HepG2 (cell line): Measurements from ENCODE around the gene CMTM3. TPM values are rescaled to one million over a fixed set of nuclear protein-coding genes. Genes with fewer than 3 reads are reported as not detected.

Source experiments
- CBX1 ChIP-seq: IDR thresholded peaks from one replicate; pipeline ENCODE4 v1.6.1; 2016; ENCODE audit warnings: antibody characterized with exemption, low read depth
- DNMT3B ChIP-seq: conservative IDR thresholded peaks from 2 replicates; pipeline ENCODE4 v1.6.1; 2016; ENCODE audit warnings: missing biosample characterization, control low read depth
- EED ChIP-seq: sonication (generic); formaldehyde crosslinking; IDR thresholded peaks from 2 replicates; pipeline ENCODE4 v1.5.0; 2020; ENCODE audit warnings: mild to moderate bottlenecking, missing genetic modification reagents
- GATAD1 ChIP-seq: IDR thresholded peaks from 2 replicates; pipeline ENCODE4 v1.6.1; 2016; ENCODE audit warnings: missing genetic modification reagents, missing compliant biosample characterization
- GRHL1 ChIP-seq: sonication (generic); formaldehyde crosslinking; conservative IDR thresholded peaks from 2 replicates; pipeline ENCODE4 v1.8.0; 2022; ENCODE audit warnings: missing genetic modification reagents
- MED1 ChIP-seq: sonication (generic); formaldehyde crosslinking; IDR thresholded peaks from 2 replicates; pipeline ENCODE4 v1.4.0; 2020; ENCODE audit warnings: missing genetic modification reagents
- MIER2 ChIP-seq: IDR thresholded peaks from 2 replicates; pipeline ENCODE4 v1.6.1; 2016; ENCODE audit warnings: missing biosample characterization, missing genetic modification reagents
- MXD3 ChIP-seq: IDR thresholded peaks from 2 replicates; pipeline ENCODE4 v1.6.1; 2016; ENCODE audit warnings: mild to moderate bottlenecking, missing biosample characterization, missing genetic modification reagents
- RELA ChIP-seq: sonication (generic); formaldehyde crosslinking; IDR thresholded peaks from 2 replicates; pipeline ENCODE4 v1.4.0; 2020; ENCODE audit warnings: missing genetic modification reagents
- SMAD9 ChIP-seq: sonication (generic); formaldehyde crosslinking; IDR thresholded peaks from 2 replicates; pipeline ENCODE4 v1.5.1; 2020; ENCODE audit warnings: mild to moderate bottlenecking, missing genetic modification reagents
- U2AF2 ChIP-seq: fragments of 200-400 bp; formaldehyde crosslinking; IDR thresholded peaks from 2 replicates; pipeline ENCODE4 v1.6.1; 2017; ENCODE audit warnings: low read depth, mild to moderate bottlenecking, low read length
- XBP1 ChIP-seq: sonication (generic); formaldehyde crosslinking; IDR thresholded peaks from 2 replicates; pipeline ENCODE4 v1.5.0; 2020; ENCODE audit warnings: missing genetic modification reagents
- ZBTB20 ChIP-seq: sonication (generic); formaldehyde crosslinking; IDR thresholded peaks from 2 replicates; pipeline ENCODE4 v1.8.1; 2023; ENCODE audit warnings: missing genetic modification reagents, low read depth, mild to moderate bottlenecking, borderline replicate concordance
- ZBTB3 ChIP-seq: sonication (generic); formaldehyde crosslinking; IDR thresholded peaks from 2 replicates; pipeline ENCODE4 v1.4.0; 2020; ENCODE audit warnings: low read depth, mild to moderate bottlenecking, moderate library complexity, missing genetic modification reagents, borderline replicate concordance
- ZBTB43 ChIP-seq: sonication (generic); formaldehyde crosslinking; conservative IDR thresholded peaks from 2 replicates; pipeline ENCODE4 v1.4.0; 2020; ENCODE audit warnings: missing genetic modification reagents
- ZKSCAN8 ChIP-seq: IDR thresholded peaks from 2 replicates; pipeline ENCODE4 v1.6.1; 2016; ENCODE audit warnings: borderline replicate concordance, missing genetic modification reagents, missing compliant biosample characterization
- ZNF138 ChIP-seq: sonication (generic); formaldehyde crosslinking; IDR thresholded peaks from 2 replicates; pipeline ENCODE4 v1.5.0; 2020; ENCODE audit warnings: mild to moderate bottlenecking, low read depth, missing genetic modification reagents
- ZNF205 ChIP-seq: IDR thresholded peaks from 2 replicates; pipeline ENCODE4 v1.6.1; 2018; ENCODE audit warnings: missing biosample characterization, missing genetic modification reagents
- ZNF34 ChIP-seq: sonication (generic); formaldehyde crosslinking; IDR thresholded peaks from 2 replicates; pipeline ENCODE4 v1.4.0; 2020; ENCODE audit warnings: mild to moderate bottlenecking, missing genetic modification reagents, borderline replicate concordance
- ZNF430 ChIP-seq: sonication (generic); formaldehyde crosslinking; IDR thresholded peaks from 2 replicates; pipeline ENCODE4 v1.9.0; 2021; ENCODE audit warnings: mild to moderate bottlenecking, missing genetic modification reagents
- ZNF546 ChIP-seq: sonication (generic); formaldehyde crosslinking; conservative IDR thresholded peaks from 2 replicates; pipeline ENCODE4 v1.8.1; 2023; ENCODE audit warnings: mild to moderate bottlenecking, missing genetic modification reagents
- ZNF550 ChIP-seq: sonication (generic); formaldehyde crosslinking; IDR thresholded peaks from 2 replicates; pipeline ENCODE4 v1.4.0; 2020; ENCODE audit warnings: mild to moderate bottlenecking, missing genetic modification reagents, borderline replicate concordance
- ZNF660 ChIP-seq: sonication (generic); formaldehyde crosslinking; IDR thresholded peaks from 2 replicates; pipeline ENCODE4 v1.5.1; 2020; ENCODE audit warnings: mild to moderate bottlenecking, low read depth, missing genetic modification reagents, borderline replicate concordance
- polyA plus RNA-seq, 8 experiments: library from polyadenylated mRNA; depleted of rRNA in 3 of 8; stranded (reverse) in 7 of 8; unstranded in 1 of 8; fragments of >200 nt; fragmentation: Illumina TruSeq in 4 of 8; extraction: Trizol in 4 of 8; gene quantifications; 2 replicates each; pipeline versions ENCODE4 v1.2.1 to v1.2.3, GENCODE V29; 2011 to 2016; ENCODE audit warnings: low read depth in 4 of 8, missing spikeins in 1 of 8, mixed read lengths in 1 of 8; ENCODE audit not compliant: insufficient read depth in 1 of 8
- total RNA-seq, 5 experiments: library from RNA; depleted of rRNA; stranded (reverse); fragments of >200 nt; fragmentation: Illumina TruSeq; extraction: Trizol; gene quantifications; 2 replicates each; pipeline ENCODE4 v1.2.3, GENCODE V29; 2016; ENCODE audit warnings: low read depth in 1 of 5
- TF ChIP-seq, protein P1 (sequence below): sonication (generic); formaldehyde crosslinking; IDR thresholded peaks from 2 replicates; pipeline ENCODE4 v1.8.0; 2022; ENCODE audit warnings: mild to moderate bottlenecking, missing genetic modification reagents, borderline replicate concordance

The CMTM3 gene
- total and polyA plus RNA-seq, 2 of the 13 experiments (the other 11 are each of a cell fraction or from before 2014, with no cell fraction given), result 29.2 to 48.7 TPM

GRCh38 chr16:66608241-66609138 is 4.0 kb downstream of the CMTM3 start (continued):
- TF ChIP-seq ZNF550 (CRISPR knock-in tag), result no peak
- no peak for TF ChIP-seq ZNF430 (CRISPR knock-in tag)
- peak; percentile 61; the same call in 1 of the 2 replicates for TF ChIP-seq MIER2 (CRISPR knock-in tag)
- no peak for TF ChIP-seq ZBTB3 (CRISPR knock-in tag)
- peak; percentile 92 for TF ChIP-seq ZBTB43 (CRISPR knock-in tag)
- TF ChIP-seq ZNF205 (CRISPR knock-in tag), result peak; percentile 89
- TF ChIP-seq CBX1, result no peak
- TF ChIP-seq SMAD9, result peak; percentile 83; the same call in 1 of the 2 replicates
- peak; percentile 77; the same call in 1 of the 2 replicates for TF ChIP-seq ZNF138 (CRISPR knock-in tag)
- 0 out of 2 replicates have a peak, but pooled peaks have one; percentile 19 for TF ChIP-seq ZNF546
- TF ChIP-seq DNMT3B (CRISPR knock-in tag), result 0 out of 2 replicates have a peak, but pooled peaks have one; percentile 68
- TF ChIP-seq GATAD1 (CRISPR knock-in tag), result peak; percentile 55; the same call in 1 of the 2 replicates
- no peak; the same call in 1 of the 2 replicates for TF ChIP-seq ZBTB20 (CRISPR knock-in tag)
- no peak for TF ChIP-seq GRHL1 (CRISPR knock-in tag)
- TF ChIP-seq, protein P1, sequence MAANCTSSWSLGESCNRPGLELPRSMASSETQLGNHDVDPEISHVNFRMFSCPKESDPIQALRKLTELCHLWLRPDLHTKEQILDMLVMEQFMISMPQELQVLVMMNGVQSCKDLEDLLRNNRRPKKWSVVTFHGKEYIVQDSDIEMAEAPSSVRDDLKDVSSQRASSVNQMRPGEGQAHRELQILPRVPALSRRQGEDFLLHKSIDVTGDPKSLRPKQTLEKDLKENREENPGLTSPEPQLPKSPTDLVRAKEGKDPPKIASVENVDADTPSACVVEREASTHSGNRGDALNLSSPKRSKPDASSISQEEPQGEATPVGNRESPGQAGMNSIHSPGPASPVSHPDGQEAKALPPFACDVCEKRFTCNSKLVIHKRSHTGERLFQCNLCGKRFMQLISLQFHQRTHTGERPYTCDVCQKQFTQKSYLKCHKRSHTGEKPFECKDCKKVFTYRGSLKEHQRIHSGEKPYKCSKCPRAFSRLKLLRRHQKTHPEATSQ (CRISPR knock-in tag), result 0 out of 2 replicates have a peak, but pooled peaks have one; percentile 33
- TF ChIP-seq RELA (CRISPR knock-in tag), result peak; percentile 91
- TF ChIP-seq ZKSCAN8 (CRISPR knock-in tag), result peak; percentile 68; the same call in 1 of the 2 replicates
- 0 out of 2 replicates have a peak, but pooled peaks have one; percentile 57 for TF ChIP-seq ZNF34 (CRISPR knock-in tag)
- no peak; the same call in 1 of the 2 replicates for TF ChIP-seq EED (CRISPR knock-in tag)
- no peak for TF ChIP-seq ZNF660
- TF ChIP-seq XBP1 (CRISPR knock-in tag), result no peak
- peak; percentile 83 for TF ChIP-seq MED1 (CRISPR knock-in tag)
- peak; percentile 70; the same call in 1 of the 2 replicates for TF ChIP-seq MXD3 (CRISPR knock-in tag)
- TF ChIP-seq U2AF2, result no peak
